SK-N-SH (cell line): ENCODE results near the gene AMELX. TPM values are rescaled to one million over a fixed set of nuclear protein-coding genes. Genes with fewer than 3 reads are reported as not detected.

Experiments
- CTCF ChIA-PET: fragments of 300-600, 350-600 bp; formaldehyde crosslinking; extraction: SDS; loops from one replicate; lab custom pipeline; 2021; lab: Yijun Ruan, JAX
- POLR2A ChIA-PET: fragments of 350-600 bp; sonication (Branson Sonifier 250); formaldehyde crosslinking; extraction: SDS; loops from one replicate; lab custom pipeline; 2020; ENCODE audit warnings: antibody characterized with exemption, inconsistent platforms; lab: Yijun Ruan, JAX
- DNase-seq: peaks from one replicate; pipeline ENCODE4 v3.0.0; 2012
- H2AFZ ChIP-seq: fragments of 200-600 bp; sonication (generic); 2 replicates; pipeline ENCODE4 v1.8.1; 2016; ENCODE audit warnings: antibody characterized with exemption, mild to moderate bottlenecking, low read depth
- H3F3A ChIP-seq: fragments of 200-600 bp; sonication (generic); replicated peaks from 2 replicates; pipeline ENCODE3; 2016; ENCODE audit warnings: antibody characterized with exemption, mild to moderate bottlenecking; ENCODE audit not compliant: insufficient read depth
- H3K27ac ChIP-seq, 2 experiments: fragments of 200-500 bp in 1 of 2; fragments of 200-600 bp in 1 of 2; sonication (Bioruptor generic) in 1 of 2; sonication (generic), shearing (Covaris generic) in 1 of 2; 2 replicates each; pipeline versions ENCODE4 v1.5.1 to v1.6.1; 2014 to 2016; ENCODE audit warnings: low read depth in 2 of 2, inconsistent platforms in 1 of 2, low read length in 1 of 2, mild to moderate bottlenecking in 1 of 2, mixed read lengths in 1 of 2
- H3K27me3 ChIP-seq: fragments of 200-600 bp; sonication (generic), shearing (Covaris generic); 2 replicates; pipeline ENCODE4 v1.6.1; 2016; ENCODE audit warnings: mixed run types; ENCODE audit not compliant: insufficient read depth
- H3K36me3 ChIP-seq, 2 experiments: fragments of 200-500 bp in 1 of 2; fragments of 200-600 bp in 1 of 2; sonication (Bioruptor generic) in 1 of 2; sonication (generic) in 1 of 2; replicated peaks in 1 of 2; 2 replicates each; pipeline versions ENCODE3 to v1.5.1; 2014 to 2016; ENCODE audit warnings: low read length in 1 of 2, mild to moderate bottlenecking in 1 of 2; ENCODE audit not compliant: insufficient read depth in 2 of 2, control insufficient read depth in 1 of 2
- H3K4me1 ChIP-seq, 2 experiments: fragments of 200-500 bp in 1 of 2; fragments of 200-600 bp in 1 of 2; sonication (Bioruptor generic) in 1 of 2; sonication (generic), shearing (Covaris generic) in 1 of 2; 2 replicates each; pipeline versions ENCODE4 v1.5.1 to v1.6.1; 2014 to 2016; ENCODE audit warnings: low read depth in 1 of 2, low read length in 1 of 2, mixed run types in 1 of 2; ENCODE audit not compliant: insufficient read depth in 2 of 2, control insufficient read depth in 1 of 2
- H3K4me2 ChIP-seq: fragments of 200-600 bp; sonication (generic), shearing (Covaris generic); 2 replicates; pipeline ENCODE4 v1.6.1; 2017; ENCODE audit warnings: mixed run types
- H3K4me3 ChIP-seq, 2 experiments: fragments of 200-500 bp in 1 of 2; fragments of 200-600 bp in 1 of 2; sonication (Bioruptor generic) in 1 of 2; sonication (generic), shearing (Covaris generic) in 1 of 2; 2 replicates each; pipeline versions ENCODE4 v1.5.1 to v1.8.1; 2014 to 2016; ENCODE audit warnings: low read depth in 2 of 2, inconsistent platforms in 1 of 2, low read length in 1 of 2, mild to moderate bottlenecking in 1 of 2, mixed read lengths in 1 of 2, moderate library complexity in 1 of 2
- H3K79me2 ChIP-seq: fragments of 200-600 bp; sonication (generic); 2 replicates; pipeline ENCODE4 v1.8.1; 2017; ENCODE audit warnings: mild to moderate bottlenecking; ENCODE audit not compliant: insufficient read depth
- H3K9ac ChIP-seq: fragments of 200-600 bp; sonication (generic); 2 replicates; pipeline ENCODE4 v1.6.1; 2017; ENCODE audit warnings: mixed run types
- H3K9me2 ChIP-seq: fragments of 200-600 bp; sonication (generic); 2 replicates; pipeline ENCODE4 v1.6.1; 2017; ENCODE audit warnings: mixed run types
- H3K9me3 ChIP-seq: fragments of 200-600 bp; sonication (generic); 2 replicates; pipeline ENCODE4 v1.6.1; 2017; ENCODE audit warnings: mixed run types, mild to moderate bottlenecking, moderate library complexity
- H4K20me1 ChIP-seq: fragments of 200-600 bp; sonication (generic); 2 replicates; pipeline ENCODE4 v1.6.1; 2017; ENCODE audit warnings: mild to moderate bottlenecking, mixed run types; ENCODE audit not compliant: insufficient read depth
- ELF1 ChIP-seq: IDR thresholded peaks from 2 replicates; pipeline ENCODE4 v1.4.0; 2012
- FOSL2 ChIP-seq: IDR thresholded peaks from 2 replicates; pipeline ENCODE4 v1.4.0; 2012; ENCODE audit warnings: low read depth, mild to moderate bottlenecking, moderate library complexity, borderline replicate concordance
- FOXM1 ChIP-seq: IDR thresholded peaks from 2 replicates; pipeline ENCODE4 v1.4.0; 2012; ENCODE audit warnings: low read depth, mild to moderate bottlenecking
- MEF2A ChIP-seq: IDR thresholded peaks from 2 replicates; pipeline ENCODE4 v1.4.0; 2012; ENCODE audit warnings: low read depth, borderline replicate concordance
- MXI1 ChIP-seq: IDR thresholded peaks from 2 replicates; pipeline ENCODE4 v1.6.1; 2012; ENCODE audit warnings: mild to moderate bottlenecking, low read depth, low read length, improper control_type of control experiment
- POLR2AphosphoS5 ChIP-seq: IDR thresholded peaks from 2 replicates; pipeline ENCODE4 v1.6.1; 2012; ENCODE audit warnings: low read depth, low read length
- RXRA ChIP-seq: IDR thresholded peaks from 2 replicates; pipeline ENCODE4 v1.4.0; 2012; ENCODE audit warnings: low read depth, mild to moderate bottlenecking, borderline replicate concordance
- TCF12 ChIP-seq: IDR thresholded peaks from 2 replicates; pipeline ENCODE4 v1.4.0; 2012
- TEAD4 ChIP-seq: IDR thresholded peaks from 2 replicates; pipeline ENCODE4 v1.4.0; 2012; ENCODE audit warnings: mild to moderate bottlenecking, borderline replicate concordance; ENCODE audit not compliant: insufficient read depth
- WGBS: methylation state at CpG from one replicate; pipeline ENCODE4 v1.1.6; 2017; ENCODE audit warnings: low lambda C conversion rate; 5-methylcytosine and 5-hydroxymethylcytosine counted together
- polyA plus RNA-seq, 3 experiments: library from polyadenylated mRNA; depleted of rRNA; stranded (reverse); fragments of >200 nt; gene quantifications; 2 replicates each; pipeline ENCODE4 v1.2.3, GENCODE V29; 2012
- TF ChIP-seq, protein P1 (sequence below): IDR thresholded peaks from 2 replicates; pipeline ENCODE4 v1.4.0; 2012; ENCODE audit warnings: low read depth
- TF ChIP-seq, protein P2 (sequence below): fragments of 150-350 bp; IDR thresholded peaks from 2 replicates; pipeline ENCODE4 v1.6.1; 2017; ENCODE audit warnings: antibody characterized with exemption, low read length, low read depth, borderline replicate concordance
- TF ChIP-seq, protein P3 (sequence below): fragments of 200-600 bp; sonication (generic); IDR thresholded peaks from 2 replicates; pipeline ENCODE4 v1.6.1; 2017; ENCODE audit warnings: antibody characterized with exemption, mild to moderate bottlenecking, moderate library complexity
- TF ChIP-seq, protein P4 (sequence below): fragments of 150-350 bp; IDR thresholded peaks from 2 replicates; pipeline ENCODE4 v1.6.1; 2016; ENCODE audit warnings: mild to moderate bottlenecking, low read depth, low read length
- TF ChIP-seq, protein P5 (sequence below): IDR thresholded peaks from 2 replicates; pipeline ENCODE4 v1.6.1; 2012; ENCODE audit warnings: mild to moderate bottlenecking, low read depth, low read length, moderate library complexity
- TF ChIP-seq, protein P6 (sequence below): IDR thresholded peaks from 2 replicates; pipeline ENCODE4 v1.4.0; 2012; ENCODE audit warnings: low read depth, borderline replicate concordance
- TF ChIP-seq, protein P7 (sequence below): IDR thresholded peaks from 2 replicates; pipeline ENCODE4; 2012

AMELX gene
- polyA plus RNA-seq, 1 of the 3 experiments (the other 2 are of a cell fraction): not detected

DNA sequence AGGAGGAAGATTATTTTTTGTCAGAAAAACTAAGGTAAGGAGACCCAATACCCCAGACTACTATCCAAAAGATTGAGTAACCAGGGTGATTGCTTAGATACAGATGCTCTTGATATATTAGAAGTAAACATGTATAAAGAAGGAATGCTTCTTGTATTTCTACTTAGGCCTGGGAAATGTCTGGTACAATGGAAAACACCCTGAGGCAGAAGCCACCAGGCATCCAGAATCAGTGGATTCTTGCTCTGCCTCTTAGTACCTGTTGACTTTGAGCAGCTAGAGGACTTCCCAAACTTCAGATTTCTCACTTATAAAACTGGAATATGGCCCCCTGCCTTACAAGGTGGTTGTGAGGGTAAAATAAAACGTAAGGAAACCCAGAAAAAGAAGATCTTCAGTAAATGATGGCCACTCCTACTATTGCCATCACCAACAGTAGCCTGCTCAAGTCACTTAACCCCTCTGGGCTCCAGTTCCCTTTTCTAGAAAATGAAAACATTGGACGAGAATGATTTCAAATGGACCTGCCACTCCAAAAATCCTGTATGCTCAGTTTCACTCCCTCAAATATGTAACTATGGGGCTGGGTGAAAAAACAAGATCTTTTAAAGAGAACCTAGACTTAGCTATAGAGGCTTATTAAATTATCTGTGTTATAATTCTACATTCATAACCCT, 56.6 kb downstream of the AMELX start:
- no peaks in the 10 kb centered on the region; the same call in 1 of the 2 replicates for H3K27me3 ChIP-seq
- H4K20me1 ChIP-seq: no peaks in the 10 kb centered on the region
- no peaks in the 10 kb centered on the region for H3F3A ChIP-seq
- ChIA-PET CTCF (no interaction called here), POLR2A (no interaction called here)
- WGBS: 38% methylated on average over 2 of the region's 2 CpGs
- no peaks in the 10 kb centered on the region for H3K4me1 ChIP-seq
- no peaks in the 10 kb centered on the region for H3K9me2 ChIP-seq
- DNase-seq: no peak
- TF ChIP-seq RXRA (no peak), FOXM1 (no peak), ELF1 (no peak), POLR2AphosphoS5 (no peak), MXI1 (no peak), FOSL2 (no peak), TEAD4 (no peak), TCF12 (no peak), MEF2A (no peak)
- TF ChIP-seq, protein P1, sequence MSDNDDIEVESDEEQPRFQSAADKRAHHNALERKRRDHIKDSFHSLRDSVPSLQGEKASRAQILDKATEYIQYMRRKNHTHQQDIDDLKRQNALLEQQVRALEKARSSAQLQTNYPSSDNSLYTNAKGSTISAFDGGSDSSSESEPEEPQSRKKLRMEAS: no peak
- TF ChIP-seq, protein P2, sequence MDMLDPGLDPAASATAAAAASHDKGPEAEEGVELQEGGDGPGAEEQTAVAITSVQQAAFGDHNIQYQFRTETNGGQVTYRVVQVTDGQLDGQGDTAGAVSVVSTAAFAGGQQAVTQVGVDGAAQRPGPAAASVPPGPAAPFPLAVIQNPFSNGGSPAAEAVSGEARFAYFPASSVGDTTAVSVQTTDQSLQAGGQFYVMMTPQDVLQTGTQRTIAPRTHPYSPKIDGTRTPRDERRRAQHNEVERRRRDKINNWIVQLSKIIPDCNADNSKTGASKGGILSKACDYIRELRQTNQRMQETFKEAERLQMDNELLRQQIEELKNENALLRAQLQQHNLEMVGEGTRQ: no peak
- TF ChIP-seq, protein P3, sequence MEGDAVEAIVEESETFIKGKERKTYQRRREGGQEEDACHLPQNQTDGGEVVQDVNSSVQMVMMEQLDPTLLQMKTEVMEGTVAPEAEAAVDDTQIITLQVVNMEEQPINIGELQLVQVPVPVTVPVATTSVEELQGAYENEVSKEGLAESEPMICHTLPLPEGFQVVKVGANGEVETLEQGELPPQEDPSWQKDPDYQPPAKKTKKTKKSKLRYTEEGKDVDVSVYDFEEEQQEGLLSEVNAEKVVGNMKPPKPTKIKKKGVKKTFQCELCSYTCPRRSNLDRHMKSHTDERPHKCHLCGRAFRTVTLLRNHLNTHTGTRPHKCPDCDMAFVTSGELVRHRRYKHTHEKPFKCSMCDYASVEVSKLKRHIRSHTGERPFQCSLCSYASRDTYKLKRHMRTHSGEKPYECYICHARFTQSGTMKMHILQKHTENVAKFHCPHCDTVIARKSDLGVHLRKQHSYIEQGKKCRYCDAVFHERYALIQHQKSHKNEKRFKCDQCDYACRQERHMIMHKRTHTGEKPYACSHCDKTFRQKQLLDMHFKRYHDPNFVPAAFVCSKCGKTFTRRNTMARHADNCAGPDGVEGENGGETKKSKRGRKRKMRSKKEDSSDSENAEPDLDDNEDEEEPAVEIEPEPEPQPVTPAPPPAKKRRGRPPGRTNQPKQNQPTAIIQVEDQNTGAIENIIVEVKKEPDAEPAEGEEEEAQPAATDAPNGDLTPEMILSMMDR: no peak
- TF ChIP-seq, protein P4, sequence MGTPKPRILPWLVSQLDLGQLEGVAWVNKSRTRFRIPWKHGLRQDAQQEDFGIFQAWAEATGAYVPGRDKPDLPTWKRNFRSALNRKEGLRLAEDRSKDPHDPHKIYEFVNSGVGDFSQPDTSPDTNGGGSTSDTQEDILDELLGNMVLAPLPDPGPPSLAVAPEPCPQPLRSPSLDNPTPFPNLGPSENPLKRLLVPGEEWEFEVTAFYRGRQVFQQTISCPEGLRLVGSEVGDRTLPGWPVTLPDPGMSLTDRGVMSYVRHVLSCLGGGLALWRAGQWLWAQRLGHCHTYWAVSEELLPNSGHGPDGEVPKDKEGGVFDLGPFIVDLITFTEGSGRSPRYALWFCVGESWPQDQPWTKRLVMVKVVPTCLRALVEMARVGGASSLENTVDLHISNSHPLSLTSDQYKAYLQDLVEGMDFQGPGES: no peak
- TF ChIP-seq, protein P5, sequence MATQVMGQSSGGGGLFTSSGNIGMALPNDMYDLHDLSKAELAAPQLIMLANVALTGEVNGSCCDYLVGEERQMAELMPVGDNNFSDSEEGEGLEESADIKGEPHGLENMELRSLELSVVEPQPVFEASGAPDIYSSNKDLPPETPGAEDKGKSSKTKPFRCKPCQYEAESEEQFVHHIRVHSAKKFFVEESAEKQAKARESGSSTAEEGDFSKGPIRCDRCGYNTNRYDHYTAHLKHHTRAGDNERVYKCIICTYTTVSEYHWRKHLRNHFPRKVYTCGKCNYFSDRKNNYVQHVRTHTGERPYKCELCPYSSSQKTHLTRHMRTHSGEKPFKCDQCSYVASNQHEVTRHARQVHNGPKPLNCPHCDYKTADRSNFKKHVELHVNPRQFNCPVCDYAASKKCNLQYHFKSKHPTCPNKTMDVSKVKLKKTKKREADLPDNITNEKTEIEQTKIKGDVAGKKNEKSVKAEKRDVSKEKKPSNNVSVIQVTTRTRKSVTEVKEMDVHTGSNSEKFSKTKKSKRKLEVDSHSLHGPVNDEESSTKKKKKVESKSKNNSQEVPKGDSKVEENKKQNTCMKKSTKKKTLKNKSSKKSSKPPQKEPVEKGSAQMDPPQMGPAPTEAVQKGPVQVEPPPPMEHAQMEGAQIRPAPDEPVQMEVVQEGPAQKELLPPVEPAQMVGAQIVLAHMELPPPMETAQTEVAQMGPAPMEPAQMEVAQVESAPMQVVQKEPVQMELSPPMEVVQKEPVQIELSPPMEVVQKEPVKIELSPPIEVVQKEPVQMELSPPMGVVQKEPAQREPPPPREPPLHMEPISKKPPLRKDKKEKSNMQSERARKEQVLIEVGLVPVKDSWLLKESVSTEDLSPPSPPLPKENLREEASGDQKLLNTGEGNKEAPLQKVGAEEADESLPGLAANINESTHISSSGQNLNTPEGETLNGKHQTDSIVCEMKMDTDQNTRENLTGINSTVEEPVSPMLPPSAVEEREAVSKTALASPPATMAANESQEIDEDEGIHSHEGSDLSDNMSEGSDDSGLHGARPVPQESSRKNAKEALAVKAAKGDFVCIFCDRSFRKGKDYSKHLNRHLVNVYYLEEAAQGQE: no peak
- TF ChIP-seq, protein P6, sequence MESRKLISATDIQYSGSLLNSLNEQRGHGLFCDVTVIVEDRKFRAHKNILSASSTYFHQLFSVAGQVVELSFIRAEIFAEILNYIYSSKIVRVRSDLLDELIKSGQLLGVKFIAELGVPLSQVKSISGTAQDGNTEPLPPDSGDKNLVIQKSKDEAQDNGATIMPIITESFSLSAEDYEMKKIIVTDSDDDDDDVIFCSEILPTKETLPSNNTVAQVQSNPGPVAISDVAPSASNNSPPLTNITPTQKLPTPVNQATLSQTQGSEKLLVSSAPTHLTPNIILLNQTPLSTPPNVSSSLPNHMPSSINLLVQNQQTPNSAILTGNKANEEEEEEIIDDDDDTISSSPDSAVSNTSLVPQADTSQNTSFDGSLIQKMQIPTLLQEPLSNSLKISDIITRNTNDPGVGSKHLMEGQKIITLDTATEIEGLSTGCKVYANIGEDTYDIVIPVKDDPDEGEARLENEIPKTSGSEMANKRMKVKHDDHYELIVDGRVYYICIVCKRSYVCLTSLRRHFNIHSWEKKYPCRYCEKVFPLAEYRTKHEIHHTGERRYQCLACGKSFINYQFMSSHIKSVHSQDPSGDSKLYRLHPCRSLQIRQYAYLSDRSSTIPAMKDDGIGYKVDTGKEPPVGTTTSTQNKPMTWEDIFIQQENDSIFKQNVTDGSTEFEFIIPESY: no peak
- TF ChIP-seq, protein P7, sequence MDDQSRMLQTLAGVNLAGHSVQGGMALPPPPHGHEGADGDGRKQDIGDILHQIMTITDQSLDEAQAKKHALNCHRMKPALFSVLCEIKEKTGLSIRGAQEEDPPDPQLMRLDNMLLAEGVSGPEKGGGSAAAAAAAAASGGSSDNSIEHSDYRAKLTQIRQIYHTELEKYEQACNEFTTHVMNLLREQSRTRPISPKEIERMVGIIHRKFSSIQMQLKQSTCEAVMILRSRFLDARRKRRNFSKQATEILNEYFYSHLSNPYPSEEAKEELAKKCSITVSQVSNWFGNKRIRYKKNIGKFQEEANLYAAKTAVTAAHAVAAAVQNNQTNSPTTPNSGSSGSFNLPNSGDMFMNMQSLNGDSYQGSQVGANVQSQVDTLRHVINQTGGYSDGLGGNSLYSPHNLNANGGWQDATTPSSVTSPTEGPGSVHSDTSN: no peak
- H3K4me2 ChIP-seq: no peak overlapping the region
- no peak overlapping the region for H2AFZ ChIP-seq
- no peaks in the 10 kb centered on the region for H3K79me2 ChIP-seq
- no peak overlapping the region for H3K9ac ChIP-seq
- H3K4me3 ChIP-seq: no peak overlapping the region
- H3K36me3 ChIP-seq: no peaks in the 10 kb centered on the region
- no peaks in the 10 kb centered on the region for H3K9me3 ChIP-seq
- no peak overlapping the region for H3K27ac ChIP-seq
